ENCODE data around the gene GATA5.
"Not testable (repeated sequence)": the region's sequence is repeated elsewhere in the genome, so short reads cannot be mapped to it uniquely, and the experiment has no call there.

GATA5 gene

DNA sequence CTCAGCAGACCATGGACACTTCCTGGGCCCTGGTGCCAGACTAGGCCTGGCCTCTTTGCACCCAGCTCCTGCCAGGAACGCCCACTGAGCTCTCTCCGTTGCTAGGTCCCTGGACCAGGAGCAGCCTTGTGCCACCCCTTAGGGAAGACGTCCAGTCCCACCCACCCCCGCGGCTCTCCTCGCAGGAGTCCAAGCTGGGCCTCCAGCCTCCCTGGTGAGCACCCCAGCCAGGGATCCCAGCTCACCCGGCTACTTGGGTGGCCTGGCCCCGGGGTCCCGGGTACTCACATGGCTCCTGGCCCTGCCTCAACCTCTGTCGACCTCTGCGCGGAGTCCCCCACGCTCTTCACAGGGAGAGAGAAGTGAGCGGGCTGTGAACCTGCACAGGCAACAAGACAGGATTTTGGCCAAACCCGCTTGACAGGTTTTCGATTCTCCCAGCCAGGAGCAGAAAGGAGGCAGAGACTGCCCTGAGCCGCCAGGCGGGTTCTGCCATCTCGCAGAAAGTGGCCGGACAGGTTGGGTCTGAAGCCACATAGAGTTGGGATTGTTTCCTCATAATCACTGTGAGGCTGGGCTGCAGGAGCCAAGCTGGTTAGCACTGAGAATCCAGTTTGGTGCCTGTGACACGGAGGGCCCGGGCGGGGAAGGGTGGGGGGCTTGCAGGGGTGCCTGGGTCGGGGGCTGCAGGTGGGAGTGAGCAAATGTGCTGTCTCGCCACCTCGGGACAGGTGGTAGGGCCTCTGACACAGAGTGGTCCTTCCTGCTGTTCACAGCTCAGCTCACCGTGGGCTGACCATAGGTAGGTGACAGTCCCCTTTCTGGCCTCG, 48.4 kb downstream of the GATA5 start, which contains the start of gene RBBP8NL:
Gene RBBP8NL (minus strand): TSS at position 368 of the 830 bp plus-strand sequence. CDS start 7,892 bp downstream, outside the sequence.
- DNase-seq, result no peak

DNA sequence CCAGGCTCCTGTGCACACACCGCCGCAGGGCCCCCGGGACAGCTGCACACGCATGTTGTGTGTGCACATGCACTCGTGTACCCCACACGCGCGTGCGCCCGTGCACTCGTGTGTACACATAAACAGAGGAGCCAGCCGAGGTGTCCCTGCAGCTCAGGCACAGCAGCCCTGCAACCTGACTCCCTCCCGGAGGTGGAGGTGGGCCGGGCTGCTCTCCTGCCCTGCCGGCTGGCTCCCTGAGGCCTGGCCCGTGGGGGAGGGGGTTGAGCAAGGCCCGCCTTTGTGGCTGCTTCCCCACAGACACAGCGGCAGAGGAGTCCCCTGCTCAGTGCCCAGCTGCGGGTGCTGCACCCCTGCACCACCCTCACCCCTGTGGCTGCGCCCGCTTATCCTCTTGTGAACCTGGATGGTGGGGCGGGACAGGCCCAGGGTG, 49.1 kb downstream of the GATA5 start:
- no peak for DNase-seq

DNA sequence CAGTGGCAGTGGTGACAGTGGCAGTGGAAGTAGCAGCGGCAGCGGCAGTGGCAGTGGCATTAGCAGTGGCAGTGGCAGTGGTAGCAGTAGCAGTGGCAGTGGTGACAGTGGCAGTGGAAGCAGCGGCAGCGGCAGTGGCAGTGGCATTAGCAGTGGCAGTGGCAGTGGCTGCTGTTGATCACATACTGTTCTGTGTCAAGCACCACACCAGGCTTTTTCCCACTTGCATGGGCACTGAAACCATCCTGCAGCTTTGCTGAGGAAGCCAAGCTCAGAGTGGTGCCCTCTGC, 49.8 kb downstream of the GATA5 start:
- not testable (repeated sequence) for DNase-seq

DNA sequence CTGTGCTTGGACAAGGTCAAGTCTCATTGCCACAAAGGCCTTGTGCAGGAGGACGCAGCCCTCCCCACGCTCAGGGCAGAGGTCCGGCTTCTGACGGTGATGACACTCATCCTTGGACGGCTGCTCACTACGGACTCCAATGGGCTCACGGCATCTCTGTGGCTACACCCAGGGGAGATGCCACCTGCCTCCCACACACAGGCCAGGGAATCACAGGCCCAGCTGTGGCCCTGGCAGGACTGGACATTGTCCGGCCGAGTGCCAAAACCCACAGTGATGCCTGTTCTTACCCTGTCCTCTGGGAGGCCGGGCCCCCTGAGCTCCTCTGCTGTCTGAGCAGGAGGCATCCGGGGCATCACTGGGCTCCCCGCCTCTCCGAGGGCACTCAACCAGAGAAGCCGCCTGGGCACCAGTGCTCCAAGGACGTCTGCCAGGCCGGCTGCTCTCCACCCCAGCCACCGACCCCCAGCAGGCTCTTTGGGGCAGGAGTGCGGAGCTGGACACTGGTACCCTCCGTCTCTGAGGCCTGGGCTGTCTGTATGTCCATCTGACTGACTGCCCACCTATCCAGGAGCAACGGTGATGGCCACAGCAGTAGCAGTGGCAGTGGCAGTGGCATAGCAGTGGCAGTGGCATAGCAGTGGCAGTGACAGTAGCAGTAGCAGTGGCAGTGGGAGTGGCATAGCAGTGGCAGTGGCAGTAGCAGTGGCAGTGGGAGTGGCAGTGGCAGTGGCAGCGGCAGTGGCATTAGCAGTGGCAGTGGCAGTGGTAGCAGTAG, 50.3 kb downstream of the GATA5 start:
- DNase-seq, result no peak

DNA sequence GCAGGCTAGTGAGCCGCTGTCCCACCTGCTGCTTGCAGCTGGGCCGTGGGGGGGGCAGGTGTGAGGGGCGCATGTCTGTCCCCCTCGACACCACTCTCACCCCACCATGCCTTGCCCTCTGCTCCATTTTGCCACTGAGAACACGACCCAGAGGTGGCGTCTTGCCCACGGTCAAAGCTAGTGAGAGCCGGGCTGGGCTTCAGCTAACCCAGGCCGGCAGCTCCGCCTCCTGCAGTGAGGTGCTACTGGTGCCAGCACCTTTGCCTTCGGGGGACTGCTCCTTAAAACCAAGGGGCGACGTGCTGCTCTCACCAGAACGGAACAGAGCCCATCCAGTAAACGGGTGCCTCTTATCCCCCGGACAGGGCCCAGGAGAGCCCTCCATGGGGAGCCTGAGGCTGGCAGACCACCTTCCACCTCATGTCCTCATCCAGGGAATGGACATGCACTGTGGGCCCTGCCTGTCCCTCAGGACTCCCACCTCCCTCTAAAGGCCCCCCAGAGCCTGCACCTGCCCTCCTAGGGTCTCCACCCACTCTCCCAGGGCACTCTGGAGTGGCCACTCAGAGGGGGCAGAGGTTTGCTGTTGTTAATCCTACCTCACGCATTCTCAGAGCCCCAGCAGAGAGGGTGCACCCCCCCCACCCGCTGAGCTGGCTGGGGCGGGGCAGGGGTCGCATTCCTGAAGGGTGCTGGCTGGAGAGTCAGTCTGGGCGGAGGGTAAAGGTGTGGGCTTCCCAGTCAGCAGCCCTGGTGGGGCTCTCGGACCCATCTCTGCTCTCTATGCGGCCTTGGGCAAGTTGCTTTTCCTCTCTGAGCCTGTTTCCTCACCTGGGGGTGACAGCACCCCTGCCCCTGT, 51.3 kb downstream of the GATA5 start:
- DNase-seq, result no peak

DNA sequence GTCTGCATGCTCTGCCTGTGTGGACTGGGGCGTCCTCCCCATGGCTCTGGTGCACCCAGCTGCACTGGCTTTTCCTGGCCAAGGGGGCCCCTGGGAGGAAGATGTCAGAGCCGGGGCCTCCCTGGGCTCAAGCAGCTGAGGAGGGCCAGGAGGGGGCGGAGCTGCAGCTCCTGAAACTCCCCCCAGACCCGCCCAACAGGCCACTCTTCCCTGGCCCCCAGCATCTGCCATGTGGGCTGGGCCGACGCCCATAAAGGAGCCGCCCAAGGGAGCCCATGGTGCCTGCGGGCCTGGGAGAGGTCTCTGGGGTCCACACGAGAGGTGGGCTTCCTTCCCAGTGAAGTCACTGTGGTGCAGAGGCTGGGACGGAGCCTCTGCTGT, 52.5 kb downstream of the GATA5 start:
- no peak for DNase-seq

DNA sequence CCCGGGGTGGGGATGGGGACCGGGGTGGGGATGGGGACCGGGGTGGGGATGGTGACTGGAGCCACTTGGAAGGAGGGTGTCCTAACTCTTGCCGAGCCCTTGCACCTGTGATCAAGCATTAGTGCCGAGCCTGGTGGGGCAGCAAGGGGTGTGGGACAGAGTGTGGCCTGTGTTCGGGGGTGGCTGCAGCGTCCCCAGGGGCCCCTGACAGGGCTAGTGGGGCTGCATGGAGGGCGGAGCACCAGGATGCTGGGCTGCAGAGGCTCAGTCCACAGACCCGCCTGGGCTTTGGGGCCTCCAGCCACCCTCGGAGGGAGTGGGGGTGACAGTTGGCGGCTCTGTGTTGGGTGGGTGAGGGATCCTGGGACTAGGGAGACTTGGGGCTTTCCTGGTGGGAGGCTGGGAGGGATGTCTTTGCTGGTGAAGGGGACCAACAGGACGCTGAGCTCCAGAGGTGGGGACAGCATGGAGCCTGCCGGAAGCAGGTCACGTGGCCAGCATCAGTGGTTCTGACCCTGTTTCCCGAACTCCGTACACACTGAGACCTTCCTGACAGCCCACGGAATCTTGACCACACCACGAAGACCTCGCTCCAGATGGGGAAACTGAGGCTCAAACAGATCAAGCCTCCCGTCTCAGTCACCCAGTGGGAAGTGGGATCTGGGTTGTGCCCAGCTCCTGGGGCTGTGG, 53.0 kb downstream of the GATA5 start:
- no peak for DNase-seq

DNA sequence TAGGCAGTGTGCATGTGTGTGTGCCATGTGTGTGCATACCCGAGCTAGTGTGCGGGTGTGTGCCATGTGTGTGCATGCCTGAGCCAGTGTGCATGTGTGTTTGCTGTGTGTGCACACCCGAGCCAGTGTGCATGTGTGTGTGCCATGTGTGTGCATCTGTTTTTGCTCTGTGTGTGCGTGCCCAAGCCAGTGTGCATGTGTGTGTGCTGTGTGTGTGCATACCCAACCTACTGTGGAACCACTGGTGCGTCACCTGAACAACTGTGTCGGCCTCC, 54.1 kb downstream of the GATA5 start:
- no peak for DNase-seq

DNA sequence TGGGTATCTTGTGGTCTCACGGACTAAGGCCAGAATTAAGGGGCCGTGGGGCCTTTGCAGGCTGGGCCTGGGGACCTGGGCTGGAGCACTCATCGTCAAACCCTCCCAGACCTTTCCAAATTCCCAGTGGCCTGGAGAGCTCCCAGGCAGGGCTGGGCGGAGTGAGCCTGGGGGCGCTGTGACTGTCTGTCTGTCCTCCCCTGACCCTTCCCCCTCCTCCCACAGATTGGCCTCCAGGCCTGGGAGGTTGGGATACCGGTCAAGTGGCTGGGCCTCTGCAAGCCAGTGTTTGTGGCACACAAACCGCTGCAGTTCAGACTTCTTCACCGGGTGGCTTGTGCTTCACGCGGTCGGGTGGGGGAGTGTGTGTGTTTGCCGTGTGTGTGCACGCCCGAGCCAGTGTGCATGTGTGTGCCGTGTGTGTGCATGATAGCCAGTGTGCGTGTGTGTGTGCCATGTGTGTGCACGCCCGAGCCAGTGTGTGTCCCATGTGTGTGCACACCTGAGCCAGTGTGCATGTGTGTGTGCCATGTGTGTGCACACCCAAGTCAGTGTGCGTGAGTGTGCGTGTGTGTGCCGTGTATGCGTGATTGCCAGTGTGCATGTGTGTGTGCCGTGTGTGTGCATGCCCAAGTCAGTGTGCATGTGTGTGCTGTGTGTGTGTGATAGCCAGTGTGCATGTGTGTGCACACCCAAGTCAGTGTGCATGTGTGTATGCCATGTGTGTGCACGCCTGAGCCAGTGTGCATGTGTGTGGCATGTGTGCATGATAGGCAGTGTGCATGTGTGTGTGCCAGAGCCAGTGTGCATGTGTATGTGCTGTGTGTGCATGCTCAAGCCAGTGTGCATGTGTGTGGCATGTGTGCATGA, 54.7 kb downstream of the GATA5 start:
- DNase-seq, result no peak

DNA sequence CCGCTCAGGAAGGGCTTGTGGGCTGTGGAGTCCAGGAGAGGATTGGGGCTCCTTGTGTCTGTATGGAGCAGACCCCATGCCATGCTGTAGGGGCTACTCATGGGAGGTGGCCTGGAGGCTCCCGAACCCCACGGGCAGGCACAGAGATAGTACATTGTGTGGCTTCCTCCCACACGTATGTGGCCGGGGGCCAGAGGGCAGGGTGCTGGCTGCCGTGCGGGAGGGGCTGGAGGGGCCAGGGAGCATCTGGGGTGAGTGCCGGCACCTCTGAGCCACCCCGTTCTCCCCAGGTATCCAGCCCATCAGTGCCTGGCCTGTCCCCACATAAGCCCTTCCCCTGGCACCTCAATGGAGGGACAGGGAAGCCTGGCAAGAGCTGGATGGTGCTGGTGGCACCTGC, 56.0 kb downstream of the GATA5 start:
- no peak for DNase-seq

DNA sequence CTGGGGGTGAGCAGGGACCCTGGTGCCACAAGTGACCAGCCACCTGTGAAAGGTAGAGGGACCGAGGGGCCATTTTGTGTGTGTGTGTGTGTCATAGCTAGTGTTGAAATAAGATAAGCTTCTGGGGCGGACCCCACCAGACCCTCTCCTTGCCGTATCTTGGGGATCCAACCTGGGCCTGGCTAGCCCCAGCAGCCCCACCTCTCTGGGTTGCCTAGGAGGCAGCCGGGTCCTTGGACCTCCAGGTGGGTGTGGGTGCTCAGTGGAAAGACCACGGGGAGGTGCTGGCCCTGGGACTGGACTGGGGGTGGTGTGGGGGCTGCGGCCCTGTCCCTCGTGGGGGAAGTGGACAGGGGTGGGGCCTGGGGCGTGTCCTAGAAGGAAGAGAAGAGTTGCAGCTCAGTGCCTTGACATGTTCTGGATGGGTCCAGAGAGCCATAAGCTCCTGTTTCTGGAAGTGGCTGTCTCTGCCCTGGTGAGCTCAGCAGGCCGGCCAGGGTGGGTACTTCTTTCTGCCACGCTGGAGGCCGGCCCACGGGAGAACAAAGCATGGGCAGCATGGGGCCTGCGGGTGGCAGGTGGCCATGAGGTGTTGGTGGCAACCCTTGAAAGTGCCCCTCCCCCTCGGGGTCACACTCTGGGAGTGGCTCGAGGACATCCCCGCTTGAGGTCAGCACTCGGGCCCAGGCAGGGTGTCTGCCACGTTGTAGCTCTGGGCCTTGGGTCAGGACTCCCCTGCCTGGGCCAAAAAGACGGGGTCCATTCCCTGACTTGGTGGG, 56.9 kb downstream of the GATA5 start:
- no peak for DNase-seq

DNA sequence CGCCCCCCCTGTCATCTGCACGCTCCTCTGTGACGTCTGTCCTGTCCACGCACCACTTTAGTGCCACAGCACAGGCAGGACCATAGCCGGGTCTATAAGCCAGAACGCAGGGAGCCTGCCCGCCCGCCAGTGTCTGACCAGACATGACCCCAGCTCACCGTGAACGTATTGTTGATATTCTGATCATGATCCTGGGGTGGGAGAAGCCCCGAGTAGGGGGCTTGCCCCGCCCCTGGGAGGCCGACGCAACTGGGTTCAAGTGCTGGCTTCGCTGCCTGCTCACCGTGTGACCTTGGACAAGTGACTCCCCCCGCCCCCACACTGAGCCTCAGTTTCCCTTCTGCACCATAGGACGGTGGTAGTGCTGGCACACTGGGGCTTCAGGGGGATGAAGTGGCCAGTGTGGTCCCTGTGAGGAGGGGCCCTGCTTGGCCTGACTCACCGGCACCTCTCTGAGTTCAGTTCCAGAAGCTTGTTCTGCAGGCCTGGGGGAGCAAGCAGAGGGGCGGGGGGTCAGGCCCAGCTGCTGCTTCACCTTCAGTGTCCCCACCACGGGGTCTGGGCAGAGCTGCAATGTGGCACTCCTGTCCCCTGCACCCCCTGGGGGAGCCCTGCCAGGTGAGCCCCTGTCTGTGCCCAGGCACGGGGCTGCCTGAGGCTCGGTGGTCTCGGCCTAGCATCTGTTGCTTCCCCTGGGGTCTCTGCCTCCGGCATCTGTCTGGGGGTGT, 57.6 kb downstream of the GATA5 start:
- DNase-seq, result no peak

DNA sequence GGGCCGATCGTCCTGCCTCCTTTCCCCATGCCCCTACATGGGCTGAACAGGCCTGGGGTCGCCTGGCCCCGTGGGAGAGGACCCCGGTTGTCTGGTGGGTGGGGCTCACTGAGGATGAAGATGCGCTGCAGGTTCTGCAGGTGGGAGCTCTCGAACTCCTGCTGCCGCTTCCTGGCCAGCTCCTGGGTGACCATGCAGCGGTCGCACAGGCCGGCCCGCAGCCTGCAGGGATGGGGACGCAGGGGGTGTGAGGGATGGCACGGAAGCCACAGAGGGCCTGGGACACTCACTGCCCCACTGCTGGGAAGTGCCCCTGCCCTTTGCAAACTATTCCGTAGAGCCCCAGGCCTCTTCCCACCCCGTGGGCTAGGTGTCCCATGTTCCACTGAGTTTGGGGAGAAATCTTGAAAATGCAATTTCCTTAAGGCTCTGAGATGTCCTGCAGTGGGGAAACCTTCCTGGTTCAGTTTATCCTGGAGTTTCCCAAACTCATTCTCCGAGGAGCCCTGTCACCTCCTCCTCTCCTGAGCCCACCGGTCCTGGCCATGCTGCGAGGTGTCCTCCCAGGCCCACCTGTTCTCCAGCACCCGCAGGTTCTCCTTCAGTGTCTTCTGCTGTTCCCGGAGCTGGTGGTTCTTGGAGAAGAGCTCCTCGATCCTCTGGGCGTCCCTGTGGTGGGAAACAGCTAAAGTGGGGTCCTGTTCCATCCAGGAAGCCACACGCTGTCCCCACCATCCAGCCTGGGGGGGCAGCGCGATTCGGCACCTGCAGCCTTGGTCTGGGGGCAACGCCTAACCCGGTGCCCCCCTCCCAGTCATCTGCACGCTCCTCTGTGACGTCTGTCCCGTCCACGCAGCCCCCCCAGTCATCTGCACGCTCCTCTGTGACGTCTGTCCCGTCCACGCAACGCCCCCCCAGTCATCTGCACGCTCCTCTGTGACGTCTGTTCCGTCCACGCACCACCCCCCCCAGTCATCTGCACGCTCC, 58.9 kb downstream of the GATA5 start:
- DNase-seq, result no peak

DNA sequence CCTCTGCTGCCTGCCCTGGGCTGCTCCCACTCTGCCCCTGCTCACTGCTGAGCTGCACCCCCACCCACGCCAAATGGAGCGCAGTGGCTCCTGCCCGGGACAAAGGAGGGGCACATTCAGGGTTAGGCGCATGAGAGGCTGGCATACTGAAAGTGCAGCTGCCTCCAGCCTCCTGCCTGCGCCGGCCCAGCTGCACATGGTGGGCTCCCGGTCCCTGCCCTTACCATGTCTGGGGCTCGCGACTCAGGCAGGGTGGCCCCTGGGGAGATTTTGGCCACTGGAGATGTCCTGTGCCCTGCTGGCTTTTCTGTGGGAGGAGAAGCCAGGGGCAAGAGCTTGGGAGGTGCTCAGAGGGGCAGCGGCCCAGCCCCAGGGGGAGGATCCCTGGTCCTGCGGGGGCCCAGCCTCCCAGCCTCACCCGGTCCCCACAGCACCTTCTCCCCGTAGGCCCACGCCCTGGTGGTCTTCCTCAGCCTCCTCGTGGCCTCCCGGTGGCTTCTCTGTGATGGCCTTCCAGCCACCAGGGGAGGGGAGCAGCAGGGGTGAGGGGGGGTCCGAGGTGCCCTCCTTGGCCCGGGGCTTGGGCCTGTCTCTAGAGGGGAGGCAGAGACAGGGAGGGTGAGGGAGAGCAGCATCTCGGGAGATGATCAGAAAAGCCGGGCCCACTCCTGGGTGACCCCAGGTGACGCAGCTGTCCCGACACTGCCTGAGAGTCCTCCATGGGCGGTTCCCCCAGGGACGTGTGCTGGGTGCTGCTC, 60.3 kb downstream of the GATA5 start:
- DNase-seq, result no peak

DNA sequence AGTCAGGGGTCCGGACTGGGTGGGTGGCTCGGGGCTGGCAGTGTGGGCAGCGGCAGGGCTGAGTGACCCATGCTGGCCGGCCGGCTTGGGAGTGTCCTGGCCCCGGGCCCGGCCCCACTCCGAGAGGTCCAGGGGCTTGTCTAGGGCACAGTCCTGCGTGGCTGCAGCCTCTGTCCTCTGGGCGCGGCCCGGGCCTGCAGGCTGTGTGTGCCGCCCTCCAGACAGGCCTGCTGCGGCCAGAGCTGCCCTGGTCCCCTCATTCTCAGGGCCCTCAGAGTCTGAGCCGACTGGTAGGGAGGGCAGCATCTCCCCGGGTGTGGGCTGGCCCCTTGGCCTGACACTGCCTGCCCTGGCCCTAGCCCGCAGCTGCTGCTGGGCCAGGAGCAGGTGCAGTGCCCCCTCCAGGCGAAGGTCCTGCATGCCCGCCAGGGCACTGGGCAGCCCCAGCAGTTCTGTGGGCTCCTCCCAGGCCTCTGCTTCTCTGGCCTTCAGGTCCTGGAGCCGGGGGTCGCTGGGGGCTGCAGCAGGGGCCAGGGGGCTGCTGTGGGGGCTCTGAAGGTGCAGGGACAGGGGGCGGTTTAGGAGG, 61.8 kb downstream of the GATA5 start:
- no peak for DNase-seq
